A673 (cell line): ENCODE data around the gene CAMKK1.

Source experiments
- EZH2 ChIP-seq: fragments of 200-600 bp; sonication (generic); IDR thresholded peaks from 2 replicates; pipeline ENCODE4 v1.6.1; 2017; ENCODE audit warnings: borderline replicate concordance, low read depth, mild to moderate bottlenecking, mixed read lengths, antibody characterized with exemption, low read length; ENCODE audit not compliant: poor library complexity, severe bottlenecking
- TF ChIP-seq, protein P1 (sequence below): fragments of 300-800, 200-600 bp; sonication (generic); conservative IDR thresholded peaks from 2 replicates; pipeline ENCODE4 v1.5.1; 2017; ENCODE audit warnings: low read depth, mild to moderate bottlenecking, antibody characterized with exemption, low read length, moderate library complexity, mixed read lengths

DNA sequence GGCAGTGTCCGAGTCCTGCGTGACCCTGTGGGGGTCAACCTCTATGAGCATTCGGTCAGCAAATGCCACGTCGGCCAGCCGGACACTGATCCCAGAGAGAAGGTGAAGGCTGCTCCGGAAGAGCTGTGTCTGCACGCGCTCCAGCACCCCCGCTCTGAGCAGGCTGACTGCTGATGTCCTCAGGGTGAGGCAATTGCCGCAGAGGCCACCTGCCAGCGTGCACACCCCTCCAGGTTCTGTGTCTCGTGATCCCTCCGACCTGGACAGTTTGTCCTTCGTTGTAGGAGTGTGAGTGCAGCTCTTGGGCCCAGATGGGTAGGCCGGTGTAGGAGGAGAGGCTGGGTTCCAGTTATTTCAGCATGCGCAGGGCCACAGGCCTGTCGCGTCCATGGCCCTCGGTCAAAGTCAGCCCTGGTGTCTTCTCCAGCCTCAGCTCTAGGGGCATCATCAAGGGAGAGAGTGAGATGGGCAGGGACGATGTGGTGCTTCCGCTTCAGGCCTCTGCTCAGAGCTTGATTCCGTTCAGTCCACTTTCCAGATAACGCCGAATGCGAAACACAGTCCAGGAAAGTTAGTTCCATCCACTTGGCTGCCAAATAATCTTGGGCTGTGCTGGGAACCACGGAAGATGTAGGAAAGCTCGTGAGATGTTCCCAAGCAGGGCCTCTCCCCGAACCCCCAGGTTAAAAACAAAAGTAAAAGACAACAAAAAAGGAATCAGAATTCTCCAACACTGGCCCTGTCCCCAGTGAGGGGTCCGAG, 31.7 kb downstream of the CAMKK1 start:
- no peak for TF ChIP-seq EZH2
- TF ChIP-seq, protein P1, sequence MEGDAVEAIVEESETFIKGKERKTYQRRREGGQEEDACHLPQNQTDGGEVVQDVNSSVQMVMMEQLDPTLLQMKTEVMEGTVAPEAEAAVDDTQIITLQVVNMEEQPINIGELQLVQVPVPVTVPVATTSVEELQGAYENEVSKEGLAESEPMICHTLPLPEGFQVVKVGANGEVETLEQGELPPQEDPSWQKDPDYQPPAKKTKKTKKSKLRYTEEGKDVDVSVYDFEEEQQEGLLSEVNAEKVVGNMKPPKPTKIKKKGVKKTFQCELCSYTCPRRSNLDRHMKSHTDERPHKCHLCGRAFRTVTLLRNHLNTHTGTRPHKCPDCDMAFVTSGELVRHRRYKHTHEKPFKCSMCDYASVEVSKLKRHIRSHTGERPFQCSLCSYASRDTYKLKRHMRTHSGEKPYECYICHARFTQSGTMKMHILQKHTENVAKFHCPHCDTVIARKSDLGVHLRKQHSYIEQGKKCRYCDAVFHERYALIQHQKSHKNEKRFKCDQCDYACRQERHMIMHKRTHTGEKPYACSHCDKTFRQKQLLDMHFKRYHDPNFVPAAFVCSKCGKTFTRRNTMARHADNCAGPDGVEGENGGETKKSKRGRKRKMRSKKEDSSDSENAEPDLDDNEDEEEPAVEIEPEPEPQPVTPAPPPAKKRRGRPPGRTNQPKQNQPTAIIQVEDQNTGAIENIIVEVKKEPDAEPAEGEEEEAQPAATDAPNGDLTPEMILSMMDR, result no peak
